ENCODE results near the gene ZNF536.

Gene ZNF536

GRCh38 chr19:30353394-30353945, 18.7 kb upstream of the ZNF536 start:
- no peak overlapping the region for H3K4me3 ChIP-seq (replicated peaks; ENCODE audit: insufficient read depth, low read length)
- no peak overlapping the region for H3K27ac ChIP-seq (replicated peaks)
- no peaks in the 10 kb centered on the region for H3K27me3 ChIP-seq (ENCODE audit: insufficient read depth, poor library complexity, severe bottlenecking)
- TF ChIP-seq CTCF (IDR thresholded peaks at IDR 0.05; ENCODE audit: insufficient read depth, low read length) (no peak), SPI1 (IDR thresholded peaks at IDR 0.05; ENCODE audit: borderline replicate concordance, low read depth) (no peak), GABPA (IDR thresholded peaks at IDR 0.05; ENCODE audit: low read depth) (no peak), REST (IDR thresholded peaks at IDR 0.05; ENCODE audit: insufficient replicate concordance, low read depth) (no peak), POLR2AphosphoS5 (IDR thresholded peaks at IDR 0.05; ENCODE audit: low read depth) (no peak)
- no peak for DNase-seq (ENCODE audit: low read depth in 1 of 2, low spot score in 1 of 2)

- DNase-seq (ENCODE audit: low read depth in 1 of 2, low spot score in 1 of 2), result no peak
- peaks cover 5% of the 10 kb centered on the region for H3K27me3 ChIP-seq (ENCODE audit: insufficient read depth, poor library complexity, severe bottlenecking)
- no peak overlapping the region for H3K27ac ChIP-seq (replicated peaks)
- TF ChIP-seq GABPA (IDR thresholded peaks at IDR 0.05; ENCODE audit: low read depth), result no peak
- no peak for TF ChIP-seq POLR2AphosphoS5 (IDR thresholded peaks at IDR 0.05; ENCODE audit: low read depth)
- TF ChIP-seq SPI1 (IDR thresholded peaks at IDR 0.05; ENCODE audit: borderline replicate concordance, low read depth), result no peak
- no peak for TF ChIP-seq REST (IDR thresholded peaks at IDR 0.05; ENCODE audit: insufficient replicate concordance, low read depth)
- TF ChIP-seq CTCF (IDR thresholded peaks at IDR 0.05; ENCODE audit: insufficient read depth, low read length), result no peak
- H3K4me3 ChIP-seq (replicated peaks; ENCODE audit: insufficient read depth, low read length), result no peak overlapping the region
Measured at GRCh38 chr19:30355586-30355985, 16.6 kb upstream of the ZNF536 start.

GRCh38 chr19:30356951-30357579, 15.1 kb upstream of the ZNF536 start:
- peaks cover 5% of the 10 kb centered on the region for H3K27me3 ChIP-seq (ENCODE audit: insufficient read depth, poor library complexity, severe bottlenecking)
- DNase-seq (ENCODE audit: low read depth in 1 of 2, low spot score in 1 of 2), result no peak
- no peak overlapping the region for H3K27ac ChIP-seq (replicated peaks)
- TF ChIP-seq GABPA (IDR thresholded peaks at IDR 0.05; ENCODE audit: low read depth) (no peak), REST (IDR thresholded peaks at IDR 0.05; ENCODE audit: insufficient replicate concordance, low read depth) (no peak), POLR2AphosphoS5 (IDR thresholded peaks at IDR 0.05; ENCODE audit: low read depth) (no peak), SPI1 (IDR thresholded peaks at IDR 0.05; ENCODE audit: borderline replicate concordance, low read depth) (no peak), CTCF (IDR thresholded peaks at IDR 0.05; ENCODE audit: insufficient read depth, low read length) (no peak)
- H3K4me3 ChIP-seq (replicated peaks; ENCODE audit: insufficient read depth, low read length), result no peak overlapping the region

All from HL-60 (cell line).